H1 (cell line): ENCODE results near the gene KANSL2. TPM values are rescaled to one million over a fixed set of nuclear protein-coding genes. Genes with fewer than 3 reads are reported as not detected.

Source experiments
- ATF2 ChIP-seq: IDR thresholded peaks from 2 replicates; pipeline ENCODE4 v1.6.1; 2012; ENCODE audit warnings: low read length, inconsistent platforms
- BRCA1 ChIP-seq: IDR thresholded peaks from 2 replicates; pipeline ENCODE4 v1.6.1; 2012; ENCODE audit warnings: low read depth, low read length, improper control_type of control experiment
- CREB1 ChIP-seq: IDR thresholded peaks from 2 replicates; pipeline ENCODE4 v1.6.1; 2012; ENCODE audit warnings: inconsistent platforms
- POLR2A ChIP-seq, 2 experiments: IDR thresholded peaks; 1 replicate in 1 of 2; 2 replicates in 1 of 2; pipeline ENCODE4 v1.6.1; 2011; ENCODE audit warnings: low read depth in 2 of 2, low read length in 2 of 2, mild to moderate bottlenecking in 2 of 2; ENCODE audit errors: control extremely low read depth in 1 of 2
- POU5F1 ChIP-seq: IDR thresholded peaks from 2 replicates; pipeline ENCODE4 v1.6.1; 2011; ENCODE audit warnings: low read depth, mild to moderate bottlenecking, low read length, moderate library complexity
- RFX5 ChIP-seq: IDR thresholded peaks from 2 replicates; pipeline ENCODE4 v1.6.1; 2011; ENCODE audit warnings: low read depth, low read length, improper control_type of control experiment, borderline replicate concordance
- SP1 ChIP-seq: IDR thresholded peaks from 2 replicates; pipeline ENCODE4 v1.6.1; 2011; ENCODE audit warnings: low read depth, low read length
- SUZ12 ChIP-seq: fragments of 200-600 bp; sonication (generic); IDR thresholded peaks from 2 replicates; pipeline ENCODE4 v1.6.1; 2012; ENCODE audit warnings: mild to moderate bottlenecking, inconsistent platforms, low read length, moderate library complexity, mixed read lengths
- polyA plus RNA-seq, 7 experiments: library from polyadenylated mRNA; depleted of rRNA in 3 of 7; stranded (reverse) in 5 of 7; unstranded in 2 of 7; fragments of >200 nt in 5 of 7; fragments of 200-250 nt in 2 of 7; gene quantifications; 1 replicate in 5 of 7; 2 replicates in 1 of 7; 4 replicates in 1 of 7; pipeline versions ENCODE4 v1.2.1 to v1.2.3, GENCODE V29; 2011 to 2013; ENCODE audit warnings: missing spikeins in 2 of 7, mixed read lengths in 2 of 7
- total RNA-seq: library from RNA; stranded (reverse); fragmentation: NEBNext Ultra II Directional; extraction: Animal tissue kit (Norgen Biotek cat#: 25700); gene quantifications from 2 replicates; pipeline ENCODE4 v1.2.1, GENCODE V29; 2021

Gene KANSL2
- total and polyA plus RNA-seq, 2 of the 8 experiments (the other 6 are each of a cell fraction or from before 2014, with no cell fraction given), result 48.4 to 50.7 TPM

GRCh38 chr12:48681399-48681709 is 684 bp downstream of the KANSL2 start (continued):
- no peak for TF ChIP-seq ATF2
- TF ChIP-seq SUZ12, result no peak
- no peak for TF ChIP-seq POU5F1
- no peak for TF ChIP-seq CREB1
- no peak for TF ChIP-seq RFX5
- no peak for TF ChIP-seq POLR2A (IDR thresholded peaks at IDR 0.05; ENCODE audit: control extremely low read depth in 1 of 2, low read depth in 2 of 2, low read length in 2 of 2)
- TF ChIP-seq BRCA1, result no peak
- TF ChIP-seq SP1, result no peak
